GM21367 (cell line): ENCODE measurements around the gene RNU7-1.

Experiments
- ATAC-seq: cut with Tn5 transposase; IDR thresholded peaks from one replicate; pipeline ENCODE4 v1.9.1; 2021; ENCODE audit not compliant: unreplicated experiment

The RNU7-1 gene

GRCh38 chr12:6963016-6963731, 19.6 kb downstream of the RNU7-1 start:
- no peak for ATAC-seq

DNA sequence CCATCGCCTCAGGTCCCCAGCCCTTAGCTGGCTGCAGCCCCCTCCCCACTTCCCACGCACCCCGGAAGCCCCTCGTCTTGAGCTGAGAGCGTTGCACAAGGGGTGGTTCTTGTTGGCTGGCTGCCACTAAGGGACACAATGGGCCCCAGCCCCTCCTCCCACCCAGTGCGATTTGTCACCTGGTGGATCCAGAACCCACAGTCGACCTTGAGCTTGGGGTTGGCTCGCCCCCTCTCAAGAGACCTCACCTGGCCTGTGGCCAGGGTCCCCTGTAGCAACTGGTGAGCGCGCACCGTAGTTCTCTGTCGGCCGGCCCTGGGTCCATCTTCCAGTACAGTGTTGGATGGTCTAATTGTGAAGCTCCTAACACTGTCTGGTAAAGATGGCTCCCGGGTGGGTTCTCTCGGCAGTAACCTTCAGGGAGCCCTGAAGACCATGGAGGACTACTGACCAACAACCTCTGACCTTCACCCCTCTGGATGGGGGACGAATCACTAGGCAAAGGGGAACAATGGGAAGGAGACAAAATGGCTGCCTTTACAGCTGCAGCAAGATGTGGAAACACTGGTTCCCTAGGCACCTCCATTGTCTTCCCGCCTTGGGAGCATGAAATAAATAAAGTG, 20.3 kb downstream of the RNU7-1 start:
- no peak for ATAC-seq

DNA sequence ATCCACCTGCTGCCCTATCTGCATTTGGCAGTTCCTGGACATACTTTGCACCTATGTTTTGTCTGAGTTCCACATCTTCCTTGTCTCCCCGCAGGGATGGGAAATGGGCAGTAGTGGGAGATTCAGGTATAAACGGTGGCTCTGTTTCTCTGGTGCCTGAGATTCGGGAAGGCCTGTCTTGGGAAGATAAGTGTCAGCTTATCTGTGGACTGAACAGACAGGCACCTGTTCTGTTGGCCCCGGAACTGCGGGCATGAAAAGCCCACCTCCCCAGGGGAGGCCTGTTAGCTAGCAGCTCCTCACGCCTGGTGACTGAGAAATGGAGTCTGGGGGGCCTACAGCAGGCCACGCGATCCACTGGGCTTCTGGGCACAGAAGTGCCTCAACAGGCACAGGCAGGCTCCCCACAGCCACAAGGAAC, 21.0 kb downstream of the RNU7-1 start:
- ATAC-seq, result no peak

- no peak for ATAC-seq
These were observed 21.5 kb downstream of the RNU7-1 start for GRCh38 chr12:6965026-6965661.

GRCh38 chr12:6965714-6966113, 22.1 kb downstream of the RNU7-1 start:
- no peak for ATAC-seq

- no peak for ATAC-seq
These were observed 22.7 kb downstream of the RNU7-1 start for GRCh38 chr12:6966351-6966750.

- no peak for ATAC-seq
These were observed 24.1 kb downstream of the RNU7-1 start for GRCh38 chr12:6967651-6968100.

GRCh38 chr12:6968426-6968825, 24.8 kb downstream of the RNU7-1 start:
- ATAC-seq, result no peak

GRCh38 chr12:6970096-6970527, 26.5 kb downstream of the RNU7-1 start:
- ATAC-seq, result peak; percentile 4

DNA sequence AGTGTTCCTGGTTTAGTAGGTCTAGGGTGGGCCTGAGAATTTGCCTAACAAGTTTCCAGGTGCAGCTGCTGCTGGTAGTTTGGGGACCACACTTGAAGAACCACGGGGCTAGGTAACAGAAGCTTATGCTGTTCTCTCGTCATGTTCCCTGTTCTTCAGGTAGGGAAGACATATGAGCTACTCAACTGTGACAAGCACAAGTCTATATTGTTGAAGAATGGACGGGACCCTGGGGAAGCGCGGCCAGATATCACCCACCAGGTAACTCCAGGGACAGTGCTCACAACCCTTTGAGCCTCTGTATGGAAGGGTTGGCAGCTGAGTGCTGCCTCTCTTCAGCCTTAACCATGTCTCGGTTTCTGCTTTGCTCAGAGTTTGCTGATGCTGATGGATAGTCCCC, 30.6 kb downstream of the RNU7-1 start:
- ATAC-seq, result no peak

DNA sequence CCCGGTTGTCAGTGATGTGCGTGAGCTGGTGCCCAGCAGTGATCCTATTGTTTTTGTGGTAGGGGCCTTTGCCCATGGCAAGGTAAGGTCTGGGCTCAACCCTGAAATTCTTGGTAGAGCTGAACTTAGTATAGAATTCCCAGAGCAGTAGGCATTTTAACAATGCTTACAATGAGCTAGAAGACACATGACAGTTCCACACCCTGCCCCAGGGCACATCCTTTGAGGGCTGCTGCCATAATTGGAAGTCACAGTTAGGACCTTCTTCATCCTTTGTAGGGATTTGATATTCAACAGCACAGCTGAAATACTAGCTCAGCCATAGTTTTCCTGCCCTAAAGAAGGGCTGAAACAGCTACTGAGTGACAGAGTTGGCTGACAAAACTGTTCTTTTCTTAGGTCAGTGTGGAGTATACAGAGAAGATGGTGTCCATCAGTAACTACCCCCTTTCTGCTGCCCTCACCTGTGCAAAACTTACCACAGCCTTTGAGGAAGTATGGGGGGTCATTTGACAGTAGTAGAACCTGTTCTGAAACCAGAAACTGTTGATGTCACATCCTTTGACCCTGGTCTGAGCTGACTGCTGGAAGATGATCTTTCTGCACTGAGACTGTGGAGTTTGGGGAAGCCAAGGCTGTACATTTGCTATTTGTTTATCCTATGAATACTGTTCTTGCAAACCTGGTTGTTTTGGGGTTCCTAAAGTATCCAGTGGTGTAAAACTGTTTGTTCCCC, 31.8 kb downstream of the RNU7-1 start:
- ATAC-seq, result no peak

DNA sequence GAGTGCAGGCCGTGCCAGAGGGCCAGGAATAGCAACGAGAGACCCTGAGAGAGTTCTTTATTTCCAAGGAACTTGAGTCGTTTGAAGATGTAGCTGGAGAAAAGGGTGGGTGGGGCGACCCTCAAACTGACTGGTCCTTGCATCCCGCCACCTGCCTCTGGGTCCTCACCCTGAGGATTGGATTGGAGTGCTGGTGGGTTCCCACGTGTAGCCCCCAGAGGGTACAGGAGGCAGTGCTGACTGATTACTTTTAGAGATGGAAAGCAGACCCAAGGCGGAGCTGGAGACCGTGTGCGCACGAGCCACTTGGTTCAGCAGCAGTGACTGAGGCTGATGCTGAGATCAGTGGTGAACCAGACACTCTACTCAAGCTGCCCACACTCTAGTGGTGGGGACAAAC, 34.0 kb downstream of the RNU7-1 start:
- ATAC-seq, result no peak

- ATAC-seq, result no peak
These were observed 34.6 kb downstream of the RNU7-1 start for GRCh38 chr12:6978188-6978587.

GRCh38 chr12:6978611-6979011, 35.0 kb downstream of the RNU7-1 start:
- ATAC-seq, result no peak

GRCh38 chr12:6979021-6979420, 35.4 kb downstream of the RNU7-1 start:
- ATAC-seq, result no peak

DNA sequence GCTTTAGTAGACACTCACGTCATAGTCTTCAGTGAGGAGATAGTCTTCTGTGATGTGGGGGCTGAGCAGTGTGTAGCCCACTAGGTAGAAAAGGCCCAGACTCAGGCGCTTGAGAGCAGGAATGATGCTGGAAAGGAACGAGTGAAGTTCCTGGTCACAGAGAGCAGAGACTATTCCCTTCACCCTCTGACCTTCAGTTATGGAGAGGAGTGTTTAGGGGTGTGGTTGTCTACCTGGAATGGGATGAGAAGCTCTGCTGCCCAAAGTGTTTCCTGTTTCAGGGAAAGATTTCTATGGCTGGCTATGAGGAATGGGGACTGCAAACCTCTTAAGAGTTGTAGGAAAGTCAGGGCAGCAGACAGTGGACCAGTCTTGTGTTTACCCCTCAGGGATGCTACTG, 35.8 kb downstream of the RNU7-1 start:
- ATAC-seq, result no peak

DNA sequence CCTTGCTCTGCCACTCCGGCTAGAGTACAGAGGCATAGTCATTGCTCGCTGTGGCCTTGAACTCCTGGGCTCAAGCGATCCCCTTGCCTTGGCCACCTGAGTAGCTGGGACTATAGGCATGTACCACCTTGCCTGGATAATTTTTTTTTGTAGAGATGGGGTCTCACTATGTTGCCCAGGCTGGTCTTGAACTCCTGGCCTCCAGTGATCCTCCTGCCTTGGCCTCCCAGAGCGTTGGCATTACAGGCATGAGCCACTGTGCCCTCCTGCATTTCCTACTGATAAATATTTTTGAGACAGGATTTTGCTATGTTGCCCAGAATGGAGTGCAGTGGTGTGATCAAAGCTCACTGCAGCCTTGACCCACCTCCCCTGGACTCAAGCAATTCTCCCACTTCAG, 36.5 kb downstream of the RNU7-1 start:
- no peak for ATAC-seq

- no peak for ATAC-seq
These were observed 37.1 kb downstream of the RNU7-1 start for GRCh38 chr12:6980740-6981139.

- no peak for ATAC-seq
These were observed 37.8 kb downstream of the RNU7-1 start for GRCh38 chr12:6981152-6982052.

GRCh38 chr12:6982532-6982931, 38.9 kb downstream of the RNU7-1 start:
- no peak for ATAC-seq
